Effector memory CD4-positive, alpha-beta T cell (primary cell): ENCODE results near the gene ADAM17.
"Not testable (repeated sequence)": the region's sequence is repeated elsewhere in the genome, so short reads cannot be mapped to it uniquely, and the experiment has no call there.

Experiments used
- DNase-seq, 3 donors: peaks; one replicate each; pipeline ENCODE4 v3.0.0-alpha.2; 2020
- H3K27ac ChIP-seq: 2 replicates; pipeline ENCODE4 v1.7.0; 2013; ENCODE audit warnings: mild to moderate bottlenecking, low read length, moderate library complexity; ENCODE audit not compliant: insufficient read depth, poor library complexity, severe bottlenecking
- H3K27me3 ChIP-seq: replicated peaks from 2 replicates; pipeline ENCODE4 v1.7.0; 2013; ENCODE audit warnings: mild to moderate bottlenecking, low read length; ENCODE audit not compliant: insufficient read depth, control insufficient read depth, poor library complexity, severe bottlenecking
- H3K36me3 ChIP-seq: 2 replicates; pipeline ENCODE4 v1.7.0; 2013; ENCODE audit warnings: mild to moderate bottlenecking, low read length, moderate library complexity; ENCODE audit not compliant: control insufficient read depth, insufficient read depth
- H3K4me1 ChIP-seq: 2 replicates; pipeline ENCODE4 v1.7.0; 2013; ENCODE audit warnings: low read length, mild to moderate bottlenecking; ENCODE audit not compliant: control insufficient read depth, insufficient read depth, poor library complexity, severe bottlenecking
- H3K4me3 ChIP-seq: 2 replicates; pipeline ENCODE4 v1.7.0; 2013; ENCODE audit warnings: low read length, low read depth, mild to moderate bottlenecking; ENCODE audit not compliant: insufficient read depth, poor library complexity, severe bottlenecking
- H3K9me3 ChIP-seq: 2 replicates; pipeline ENCODE4 v1.7.0; 2013; ENCODE audit warnings: mild to moderate bottlenecking, low read length, moderate library complexity; ENCODE audit not compliant: control insufficient read depth

Gene ADAM17

GRCh38 chr2:9527995-9528787 is 27.4 kb downstream of the ADAM17 start:
- H3K4me3 ChIP-seq: no peak overlapping the region
- no peaks in the 10 kb centered on the region for H3K27me3 ChIP-seq
- H3K27ac ChIP-seq: no peak overlapping the region
- DNase-seq: no peak
- peaks cover 30% of the 10 kb centered on the region for H3K36me3 ChIP-seq
- no peaks in the 10 kb centered on the region for H3K4me1 ChIP-seq
- no peaks in the 10 kb centered on the region for H3K9me3 ChIP-seq

GRCh38 chr2:9525266-9525665 is 30.4 kb downstream of the ADAM17 start:
- Histone ChIP-seq H3K4me3 (no peak overlapping the region), H3K9me3 (no peaks in the 10 kb centered on the region), H3K4me1 (no peaks in the 10 kb centered on the region), H3K27me3 (no peaks in the 10 kb centered on the region), H3K27ac (no peak overlapping the region), H3K36me3 (peaks cover 44% of the 10 kb centered on the region)
- no peak for DNase-seq

- no peak for DNase-seq
- H3K4me1 ChIP-seq: no peaks in the 10 kb centered on the region
- no peaks in the 10 kb centered on the region for H3K27me3 ChIP-seq
- peaks cover 48% of the 10 kb centered on the region for H3K36me3 ChIP-seq
- no peak overlapping the region for H3K4me3 ChIP-seq
- H3K27ac ChIP-seq: no peak overlapping the region
- H3K9me3 ChIP-seq: no peaks in the 10 kb centered on the region
These were observed 31.3 kb downstream of the ADAM17 start for GRCh38 chr2:9524291-9524690.

DNA sequence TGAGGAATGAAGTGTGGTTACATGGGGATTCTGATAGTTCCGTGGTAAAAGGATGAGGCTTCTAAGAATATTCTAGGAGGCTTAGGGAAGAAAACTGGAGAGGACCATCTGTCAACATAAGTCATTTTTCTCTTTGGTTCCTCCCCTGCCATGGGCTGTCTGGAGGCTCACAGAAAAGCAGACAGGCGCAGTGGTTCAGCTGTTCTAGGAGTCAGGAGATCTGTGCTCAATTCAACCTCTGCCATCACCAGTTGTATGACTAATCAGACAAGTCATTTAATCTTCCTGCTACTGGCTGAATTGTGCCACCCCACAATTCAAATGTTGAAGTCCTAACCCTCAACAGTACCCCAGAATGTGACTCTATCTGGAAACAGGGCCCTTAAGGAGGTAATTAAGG is 36.4 kb downstream of the ADAM17 start:
- no peak for DNase-seq
- no peak overlapping the region for H3K27ac ChIP-seq

DNA sequence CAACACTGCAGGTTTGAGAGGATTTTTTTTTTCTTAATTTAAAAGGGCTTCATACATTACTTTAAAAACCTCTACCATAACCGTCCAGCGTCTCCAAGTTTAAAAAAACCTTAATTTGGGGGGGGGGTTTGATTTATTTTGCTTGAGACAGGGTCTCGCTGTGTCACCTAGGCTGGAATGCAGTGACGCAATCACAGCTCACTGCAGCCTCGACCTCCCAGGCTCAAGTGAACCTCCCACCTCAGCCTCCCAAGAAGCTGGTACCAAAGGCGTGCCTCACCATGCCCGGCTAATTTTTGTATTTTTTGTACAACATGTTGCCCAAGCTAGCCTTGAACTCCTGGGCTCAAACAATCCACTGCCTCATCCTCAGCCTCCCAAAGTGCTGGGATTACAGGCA is 36.9 kb downstream of the ADAM17 start:
- DNase-seq: no peak
- H3K27me3 ChIP-seq: no peaks in the 10 kb centered on the region
- no peaks in the 10 kb centered on the region for H3K9me3 ChIP-seq
- no peak overlapping the region for H3K4me3 ChIP-seq
- H3K27ac ChIP-seq: no peak overlapping the region
- H3K36me3 ChIP-seq: peaks cover 42% of the 10 kb centered on the region
- H3K4me1 ChIP-seq: no peaks in the 10 kb centered on the region

More for the DNA sequence above, 36.4 kb downstream of the ADAM17 start:
- H3K27me3 ChIP-seq: no peaks in the 10 kb centered on the region
- H3K4me1 ChIP-seq: no peaks in the 10 kb centered on the region
- H3K36me3 ChIP-seq: peaks cover 46% of the 10 kb centered on the region
- no peaks in the 10 kb centered on the region for H3K9me3 ChIP-seq
- no peak overlapping the region for H3K4me3 ChIP-seq

GRCh38 chr2:9518163-9518562 is 37.5 kb downstream of the ADAM17 start:
- no peaks in the 10 kb centered on the region for H3K4me1 ChIP-seq
- DNase-seq: no peak
- no peaks in the 10 kb centered on the region for H3K27me3 ChIP-seq
- no peaks in the 10 kb centered on the region for H3K9me3 ChIP-seq
- H3K27ac ChIP-seq: no peak overlapping the region
- H3K36me3 ChIP-seq: peaks cover 42% of the 10 kb centered on the region
- no peak overlapping the region for H3K4me3 ChIP-seq

GRCh38 chr2:9517118-9517782 is 38.4 kb downstream of the ADAM17 start:
- no peaks in the 10 kb centered on the region for H3K4me1 ChIP-seq
- H3K36me3 ChIP-seq: peaks cover 41% of the 10 kb centered on the region
- H3K4me3 ChIP-seq: no peak overlapping the region
- no peaks in the 10 kb centered on the region for H3K27me3 ChIP-seq
- no peak for DNase-seq
- no peak overlapping the region for H3K27ac ChIP-seq
- no peaks in the 10 kb centered on the region for H3K9me3 ChIP-seq

DNA sequence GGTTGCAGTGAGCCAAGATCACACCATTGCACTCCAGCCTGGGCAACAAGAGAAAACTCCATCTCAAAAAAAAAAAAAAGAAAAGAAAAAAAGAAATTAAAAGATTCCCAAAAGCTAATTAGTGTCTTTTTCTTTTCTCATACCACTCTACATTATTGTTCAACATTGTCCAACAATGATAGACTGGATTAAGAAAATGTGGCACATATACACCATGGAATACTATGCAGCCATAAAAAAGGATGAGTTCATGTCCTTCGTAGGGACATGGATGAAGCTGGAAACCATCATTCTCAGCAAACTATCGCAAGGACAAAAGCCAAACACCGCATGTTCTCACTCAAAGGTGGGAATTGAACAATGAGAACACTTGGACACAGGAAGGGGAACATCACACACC is 41.7 kb downstream of the ADAM17 start:
- not testable (repeated sequence) for H3K4me3 ChIP-seq, H3K27ac ChIP-seq, H3K4me1 ChIP-seq, H3K9me3 ChIP-seq, DNase-seq, H3K27me3 ChIP-seq
- H3K36me3 ChIP-seq: peaks cover 40% of the 10 kb centered on the region

GRCh38 chr2:9508931-9509330 is 46.7 kb downstream of the ADAM17 start:
- H3K27me3 ChIP-seq: no peaks in the 10 kb centered on the region
- H3K4me1 ChIP-seq: no peaks in the 10 kb centered on the region
- H3K27ac ChIP-seq: no peak overlapping the region
- H3K4me3 ChIP-seq: no peak overlapping the region
- no peaks in the 10 kb centered on the region for H3K9me3 ChIP-seq
- no peak for DNase-seq
- peaks cover 57% of the 10 kb centered on the region for H3K36me3 ChIP-seq

GRCh38 chr2:9498210-9498609 is 57.4 kb downstream of the ADAM17 start:
- no peak overlapping the region for H3K4me3 ChIP-seq
- H3K27me3 ChIP-seq: no peaks in the 10 kb centered on the region
- peaks cover 37% of the 10 kb centered on the region for H3K36me3 ChIP-seq
- DNase-seq: no peak
- H3K9me3 ChIP-seq: no peaks in the 10 kb centered on the region
- no peaks in the 10 kb centered on the region for H3K4me1 ChIP-seq
- no peak overlapping the region for H3K27ac ChIP-seq
